T47D (cell line): ENCODE data around the gene SLAMF6.
"Not testable (repeated sequence)": the region's sequence is repeated elsewhere in the genome, so short reads cannot be mapped to it uniquely, and the experiment has no call there.

ENCODE experiments used
- DNase-seq, 2 experiments: peaks; one replicate each; pipeline versions ENCODE4 v3.0.0 to v3.0.0-alpha.2; 2011 to 2012; ENCODE audit warnings: low read depth in 1 of 2, low spot score in 1 of 2
- JUND ChIP-seq: IDR thresholded peaks from 2 replicates; pipeline ENCODE4 v1.6.1; 2012; ENCODE audit warnings: low read depth
- in situ Hi-C: cut with HindIII; loops from 2 replicates; pipeline ENCODE4 v1.10.0; 2016; ENCODE audit warnings: low sequenced_read_pairs, low pct_unique_long_range_greater_than_20kb

The SLAMF6 gene

DNA sequence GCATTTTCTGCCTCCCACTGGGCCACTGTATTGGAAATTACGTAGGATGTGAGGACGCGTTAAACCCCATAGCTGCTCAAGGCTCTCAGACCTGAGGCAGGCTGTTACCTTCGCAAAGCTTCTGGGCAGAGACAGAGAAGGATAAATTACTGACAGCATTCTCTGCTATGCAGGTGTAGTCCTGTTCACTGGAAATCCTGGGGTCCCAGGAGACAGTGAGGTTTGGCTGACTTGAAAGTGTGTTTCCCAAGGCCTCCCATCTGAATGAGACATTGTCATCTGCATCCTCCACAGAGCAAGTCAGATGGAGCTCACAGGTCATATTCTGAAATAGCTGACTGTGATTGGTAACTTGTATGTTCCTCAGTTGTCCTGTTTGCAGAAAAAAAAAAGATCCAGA lies 32.0 kb downstream of the SLAMF6 start:
- TF ChIP-seq JUND = no peak
- no peak for DNase-seq
- in situ Hi-C loops = no loop called here

DNA sequence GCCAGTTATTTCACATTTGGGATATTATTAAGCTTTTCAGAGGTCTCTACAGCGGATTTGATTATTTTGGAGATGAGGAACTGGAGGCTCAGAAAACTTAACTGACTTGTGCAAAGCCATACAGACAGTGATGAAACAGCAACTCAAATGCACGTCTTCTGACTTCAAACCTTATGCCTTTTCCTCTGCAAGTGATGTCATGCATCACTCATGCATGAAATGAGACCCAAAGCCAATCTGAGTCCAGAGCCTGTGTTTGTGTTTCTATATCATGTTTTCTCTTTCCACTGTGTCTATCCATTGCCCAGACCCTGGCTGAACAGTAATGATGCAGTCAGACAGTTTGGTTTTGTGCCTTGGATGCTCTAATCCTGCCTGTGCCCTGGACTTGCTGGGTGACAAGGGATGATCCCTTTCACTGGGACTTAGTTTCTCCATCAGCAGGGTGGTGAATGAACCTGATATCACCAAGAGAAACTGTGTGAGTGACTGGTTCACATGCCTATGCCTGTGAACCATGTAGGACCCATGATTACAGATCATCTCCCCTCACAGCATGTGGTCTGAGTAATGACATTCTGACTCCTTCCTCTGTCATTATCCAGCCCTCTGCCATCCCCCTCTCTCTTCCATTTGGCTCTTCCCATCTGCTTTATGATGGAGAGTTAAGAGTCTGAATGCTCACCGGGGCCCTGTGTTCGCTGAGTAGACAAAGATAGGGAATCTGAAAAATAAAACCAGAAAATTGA lies 33.4 kb downstream of the SLAMF6 start:
- in situ Hi-C loops = no loop called here
- no peak for TF ChIP-seq JUND
- no peak for DNase-seq

DNA sequence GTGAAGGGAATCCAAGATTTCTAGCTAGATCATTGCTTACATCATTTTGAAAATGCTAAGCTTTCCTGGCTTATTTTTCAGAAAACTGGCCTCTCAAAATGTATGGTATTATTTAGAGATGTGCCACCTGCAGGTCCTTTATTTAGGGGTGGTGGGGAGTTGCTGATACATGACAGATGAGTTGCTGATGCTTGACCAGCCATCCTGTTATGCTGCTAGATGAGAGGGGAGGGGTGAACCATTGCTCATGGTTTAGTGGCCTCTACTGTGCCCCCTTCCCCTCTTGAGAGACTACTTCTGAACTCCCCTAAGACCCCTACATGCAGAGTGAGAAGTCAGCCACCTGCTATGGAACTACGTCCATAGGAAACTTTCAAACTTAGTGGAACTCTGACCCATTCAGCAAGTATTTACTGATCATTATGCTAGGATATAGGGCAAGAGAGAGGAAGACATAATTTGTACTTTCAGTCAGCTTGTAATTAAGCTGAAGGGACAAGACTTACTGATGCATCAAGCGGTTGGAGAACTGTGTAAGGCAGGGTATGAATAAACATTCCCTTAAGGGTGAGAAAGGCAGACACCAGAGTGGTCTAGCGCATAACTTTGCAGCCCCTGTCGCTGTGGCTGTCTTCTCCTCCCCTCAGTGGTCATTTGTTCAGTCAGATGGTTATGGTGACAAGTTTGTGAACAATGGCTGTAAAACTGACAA lies 34.6 kb downstream of the SLAMF6 start:
- in situ Hi-C loops = no loop called here
- TF ChIP-seq JUND = no peak
- DNase-seq = no peak

DNA sequence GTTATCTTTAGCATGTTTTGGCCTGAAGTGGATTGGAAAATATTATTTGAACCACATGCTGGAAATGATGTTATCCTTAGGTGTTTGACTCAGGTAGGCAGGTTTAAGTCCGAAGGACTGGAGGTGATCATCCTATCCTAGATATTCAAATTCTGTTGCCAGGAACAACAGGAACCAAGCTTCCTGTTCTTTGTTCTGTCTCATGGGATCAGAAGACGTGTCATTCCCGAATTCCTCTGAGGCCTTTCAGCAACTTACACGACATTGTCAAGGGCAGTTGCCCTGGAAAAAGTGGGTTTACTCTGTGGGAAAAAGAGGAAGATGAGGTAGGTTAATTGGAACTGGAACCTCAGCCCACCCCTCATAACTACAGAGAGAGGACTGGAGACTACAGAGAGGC lies 36.6 kb downstream of the SLAMF6 start:
- no peak for DNase-seq
- in situ Hi-C loops = no loop called here
- no peak for TF ChIP-seq JUND

DNA sequence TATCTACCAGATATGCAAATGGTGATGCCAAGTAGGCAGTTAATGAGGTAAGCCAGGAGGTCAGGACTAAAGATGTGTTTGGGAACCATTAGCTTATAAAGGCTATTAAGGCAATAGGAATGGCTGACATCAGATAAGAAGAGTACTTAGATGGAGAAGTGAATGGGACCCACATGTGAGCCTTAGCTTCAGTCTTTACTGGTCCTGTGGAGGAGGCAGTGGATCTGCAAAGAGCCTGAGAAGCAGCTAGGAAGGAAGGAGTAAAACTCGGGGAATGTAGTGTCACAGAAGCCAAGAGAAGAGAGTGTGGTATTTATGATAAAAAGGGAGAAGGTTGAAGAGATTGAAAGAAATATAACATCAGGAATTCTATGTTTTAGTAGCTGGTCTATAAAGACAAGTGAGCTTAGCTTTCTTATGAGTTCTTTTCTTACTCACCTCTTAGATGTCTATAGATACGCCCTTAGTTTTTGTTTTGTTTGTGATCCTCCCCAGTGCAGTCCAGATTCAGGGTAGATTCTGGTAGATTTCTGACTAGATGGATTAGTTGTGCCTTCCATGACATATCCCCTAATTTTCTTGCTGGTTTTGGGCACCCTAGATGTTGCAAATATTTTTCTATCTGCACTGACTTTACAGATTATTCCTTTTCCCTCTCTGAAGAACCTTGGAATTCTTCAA lies 39.4 kb downstream of the SLAMF6 start:
- no peak for DNase-seq
- no peak for TF ChIP-seq JUND
- in situ Hi-C loops = no loop called here

DNA sequence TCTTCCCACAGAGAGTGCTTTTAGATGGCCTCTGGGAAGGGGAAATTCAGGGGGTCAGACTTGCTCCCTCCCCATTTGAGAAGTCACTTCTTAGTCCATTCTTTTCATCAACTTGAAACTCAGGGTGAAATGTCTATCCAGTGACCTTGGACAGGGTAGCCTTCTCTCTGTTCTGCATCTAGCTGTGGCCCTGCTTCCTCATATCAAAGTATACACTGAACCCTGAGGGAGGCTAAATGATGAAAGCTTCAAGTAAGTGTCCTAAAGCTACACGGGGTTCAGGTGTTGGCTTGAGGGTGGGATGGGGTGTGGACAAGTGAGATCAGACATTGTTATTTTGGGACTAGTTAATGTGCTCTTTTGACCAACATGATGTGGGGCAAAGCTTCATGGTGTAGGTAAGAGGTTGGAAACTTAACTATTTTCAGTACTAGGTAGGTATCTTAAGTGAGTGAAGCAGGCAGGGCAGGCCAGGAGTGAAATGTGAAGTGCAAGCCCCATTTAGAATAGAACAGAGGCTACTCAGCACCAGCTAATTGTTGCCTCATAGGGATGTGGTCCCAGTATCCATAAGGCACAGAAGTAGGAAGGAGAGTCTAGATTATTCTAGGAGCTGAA lies 41.0 kb downstream of the SLAMF6 start:
- in situ Hi-C loops = no loop called here
- no peak for DNase-seq
- no peak for TF ChIP-seq JUND

DNA sequence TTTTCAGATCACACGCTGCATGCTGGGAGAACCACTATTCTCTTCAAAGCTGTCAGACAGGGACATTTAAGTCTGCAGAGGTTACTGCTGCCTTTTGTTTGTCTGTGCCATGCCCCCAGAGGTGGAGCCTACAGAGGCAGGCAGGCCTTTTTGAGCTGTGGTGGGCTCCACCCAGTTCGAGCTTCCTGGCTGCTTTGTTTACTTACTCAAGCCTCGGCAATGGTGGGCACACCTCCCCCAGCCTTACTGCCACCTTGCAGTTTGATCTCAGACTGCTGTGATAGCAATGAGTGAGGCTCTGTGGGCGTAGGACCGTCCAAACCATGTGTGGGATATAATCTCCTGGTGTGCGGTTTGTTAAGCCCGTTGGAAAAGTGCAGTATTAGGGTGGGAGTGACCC lies 42.3 kb downstream of the SLAMF6 start:
- in situ Hi-C loops, DNase-seq: not testable (repeated sequence)

DNA sequence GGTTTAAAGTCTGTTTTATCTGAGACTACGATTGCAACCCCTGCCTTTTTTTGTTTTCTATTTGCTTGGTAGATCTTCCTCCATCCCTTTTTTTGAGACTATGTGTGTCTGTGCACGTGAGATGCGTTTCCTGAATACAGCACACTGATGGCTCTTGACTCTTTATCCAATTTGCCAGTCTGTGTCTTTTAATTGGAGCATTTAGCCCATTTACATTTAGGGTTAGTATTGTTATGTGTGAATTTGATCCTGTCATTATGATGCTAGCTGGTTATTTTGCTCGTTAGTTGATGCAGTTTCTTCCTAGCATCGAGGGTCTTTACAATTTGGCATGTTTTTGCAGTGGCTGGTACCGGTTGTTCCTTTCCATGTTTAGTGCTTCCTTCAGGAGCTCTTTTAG lies 44.0 kb downstream of the SLAMF6 start:
- DNase-seq, in situ Hi-C loops: not testable (repeated sequence)

DNA sequence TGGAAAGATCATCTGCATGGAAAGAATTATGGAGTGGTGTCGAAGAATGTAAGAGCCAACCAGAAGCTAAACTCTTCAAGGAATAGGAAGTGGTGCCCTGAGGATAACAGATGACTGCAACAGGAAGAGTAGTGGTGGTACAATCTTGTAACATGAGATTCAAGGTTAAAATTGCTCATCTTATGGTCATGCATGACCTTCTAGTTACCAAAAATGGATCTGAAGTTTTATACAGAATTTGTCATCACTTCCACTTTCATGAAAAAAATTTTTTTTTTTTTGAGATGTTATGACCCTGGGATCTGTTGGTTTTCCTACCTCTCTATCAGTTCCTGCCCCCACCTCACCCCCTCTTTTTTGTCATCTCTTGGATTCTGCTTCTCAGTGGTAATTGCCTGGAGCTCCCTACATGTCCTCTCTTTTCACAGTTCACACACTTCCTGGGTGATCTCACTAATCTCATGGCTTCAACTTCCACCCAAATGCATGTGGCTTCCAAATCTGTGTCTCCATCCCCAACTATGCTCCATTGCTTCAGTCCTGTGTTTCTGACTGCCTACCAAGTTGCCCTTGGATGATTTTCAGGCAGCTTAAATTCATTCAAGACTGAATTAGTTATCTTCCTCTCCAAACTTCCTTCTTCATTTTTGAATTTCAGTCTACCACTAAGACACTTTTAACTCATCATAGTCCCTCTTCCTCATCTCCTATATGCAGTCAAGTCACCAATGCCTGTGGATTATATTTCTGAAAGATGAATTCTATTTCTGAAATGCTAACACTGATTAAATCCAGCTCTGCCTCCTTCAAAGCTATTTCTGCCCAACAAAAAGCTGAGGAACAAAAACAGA lies 48.4 kb downstream of the SLAMF6 start:
- no peak for DNase-seq
- no peak for TF ChIP-seq JUND
- in situ Hi-C loops = no loop called here

DNA sequence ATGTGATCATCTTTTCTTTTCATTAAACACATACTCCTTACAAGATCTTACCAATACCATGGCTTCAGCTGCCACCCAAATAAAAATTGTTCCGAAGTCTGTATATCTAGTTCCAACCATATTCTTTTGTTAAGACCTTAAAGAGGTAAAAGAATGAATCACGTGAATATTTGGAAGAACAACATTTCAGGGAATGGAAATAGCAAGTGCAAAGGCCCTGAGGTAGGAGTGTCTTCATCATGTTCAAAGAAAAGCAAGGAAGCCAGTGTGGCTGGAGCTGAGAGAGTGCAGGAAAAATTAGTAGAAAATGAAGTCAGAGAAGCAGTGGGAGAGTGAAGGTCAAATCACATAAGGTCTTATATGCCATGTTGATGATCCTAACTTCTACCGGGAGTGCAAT lies 50.9 kb downstream of the SLAMF6 start:
- TF ChIP-seq JUND = no peak
- in situ Hi-C loops = no loop called here

DNA sequence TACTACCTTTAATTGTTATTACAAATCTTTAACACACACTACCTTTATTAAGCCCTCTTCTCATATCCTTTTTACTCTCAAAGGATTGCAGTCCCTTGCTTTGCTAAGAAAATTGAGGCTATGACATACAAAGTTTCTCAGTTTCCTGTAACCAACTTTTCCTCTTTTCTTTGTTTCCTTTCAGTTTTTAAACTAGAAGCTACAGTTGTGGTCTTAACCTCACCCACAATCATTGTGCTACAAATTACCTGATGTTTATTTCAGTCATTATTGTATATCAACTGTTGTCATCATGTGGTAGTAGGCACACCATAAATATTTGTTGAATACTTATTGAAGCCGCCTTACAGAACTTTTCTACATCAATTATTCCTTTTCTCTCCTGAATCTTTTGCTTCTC lies 51.8 kb downstream of the SLAMF6 start:
- DNase-seq = no peak
- in situ Hi-C loops = no loop called here
- no peak for TF ChIP-seq JUND

More for the DNA sequence above, 50.9 kb downstream of the SLAMF6 start:
- DNase-seq = no peak

DNA sequence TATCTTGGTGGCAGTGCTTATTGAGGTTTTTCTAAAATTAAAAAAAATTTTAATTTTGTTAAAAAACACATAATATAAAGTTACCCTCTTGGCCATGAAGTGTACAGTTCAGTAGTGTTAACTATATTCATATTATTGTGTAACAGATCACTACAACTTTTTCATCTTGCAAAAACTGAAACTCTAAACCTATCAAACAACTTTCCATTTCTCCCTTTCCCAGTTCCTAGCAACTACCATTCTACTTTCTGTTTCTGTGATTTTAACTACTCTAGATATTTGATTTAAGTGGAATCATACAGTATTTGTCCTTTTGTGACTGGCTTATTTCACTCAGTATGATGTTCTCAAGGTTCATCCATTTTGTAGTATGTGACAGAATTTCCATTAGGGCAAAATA lies 55.5 kb downstream of the SLAMF6 start:
- no peak for TF ChIP-seq JUND
- DNase-seq = no peak
- in situ Hi-C loops = no loop called here

DNA sequence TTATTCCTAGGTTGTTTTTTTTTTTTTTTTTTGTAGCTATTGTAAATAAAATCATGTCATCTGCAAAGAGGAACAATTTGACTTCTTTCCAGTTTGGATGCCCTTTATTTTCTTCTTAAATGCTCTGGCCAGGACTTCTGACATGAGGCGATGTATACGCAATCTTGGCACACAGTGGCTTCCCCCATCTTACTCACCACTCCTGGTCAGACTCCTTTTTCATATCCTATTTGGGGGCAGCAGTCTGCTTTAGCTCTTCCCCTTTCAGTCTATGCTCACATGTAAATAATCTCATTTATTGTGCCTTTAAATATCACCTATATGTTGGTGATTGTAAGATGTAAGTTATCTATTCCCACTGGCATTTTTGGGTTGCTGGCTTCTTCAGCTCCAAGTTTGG lies 56.1 kb downstream of the SLAMF6 start:
- in situ Hi-C loops = no loop called here

More for the DNA sequence above, 56.1 kb downstream of the SLAMF6 start:
- DNase-seq = no peak
- no peak for TF ChIP-seq JUND
